PC-3 (cell line): ENCODE measurements around the gene TUFT1. TPM values are rescaled to one million over a fixed set of nuclear protein-coding genes. Genes with fewer than 3 reads are reported as not detected.

ENCODE experiments used
- ATAC-seq: fragments of 200-7000 bp; cut with Tn5 transposase; 2 replicates; pipeline ENCODE4 v1.9.1; 2020; ENCODE audit warnings: mild to moderate bottlenecking, moderate library complexity
- BruUV-seq: library from RNA; stranded (reverse); fragments of 400-500 nt; replicated peaks from 2 replicates; lab custom pipeline; 2021; lab: Mats Ljungman, UMichigan
- CTCF ChIA-PET: fragments of 300-600 bp; sonication (Branson Sonifier 250); formaldehyde crosslinking; loops from one replicate; lab custom pipeline; 2022; ENCODE audit warnings: antibody characterized with exemption; lab: Charles Lee
- POLR2A ChIA-PET: fragments of 300-600 bp; sonication (Branson Sonifier 250); formaldehyde crosslinking; loops from one replicate; lab custom pipeline; 2022; ENCODE audit warnings: antibody characterized with exemption; ENCODE audit not compliant: unreplicated experiment; lab: Charles Lee
- DNase-seq: peaks from one replicate; pipeline ENCODE4 v3.0.0-alpha.2; 2015
- H2AFZ ChIP-seq: fragments of 300-600 bp; sonication (generic); 2 replicates; pipeline ENCODE4 v1.6.0; 2016; ENCODE audit warnings: antibody characterized with exemption, low read length
- H3F3A ChIP-seq: fragments of 300-600 bp; sonication (generic); one replicate; pipeline ENCODE4 v1.6.0; 2017; ENCODE audit warnings: antibody characterized with exemption, low read length, control low read depth, mild to moderate bottlenecking; ENCODE audit not compliant: unreplicated experiment
- H3K27ac ChIP-seq: fragments of 300-600 bp; sonication (generic); 2 replicates; pipeline ENCODE4 v1.5.1; 2016; ENCODE audit warnings: mild to moderate bottlenecking, low read length
- H3K27me3 ChIP-seq: fragments of 300-600 bp; sonication (generic); 2 replicates; pipeline ENCODE4 v1.6.1; 2016; ENCODE audit warnings: low read length, mixed read lengths
- H3K36me3 ChIP-seq: fragments of 300-600 bp; sonication (generic); 2 replicates; pipeline ENCODE4 v1.6.1; 2016; ENCODE audit warnings: low read depth, mixed run types, low read length, mixed read lengths
- H3K4me1 ChIP-seq: fragments of 300-600 bp; sonication (generic); 2 replicates; pipeline ENCODE4 v1.5.1; 2016; ENCODE audit warnings: low read length; ENCODE audit not compliant: insufficient read depth
- H3K4me2 ChIP-seq: fragments of 300-600 bp; sonication (generic); 2 replicates; pipeline ENCODE4 v1.6.0; 2016; ENCODE audit warnings: low read length
- H3K4me3 ChIP-seq: fragments of 300-600 bp; sonication (generic); 2 replicates; pipeline ENCODE4 v1.5.1; 2016; ENCODE audit warnings: mild to moderate bottlenecking, low read length, mixed read lengths
- H3K79me2 ChIP-seq: fragments of 300-600 bp; sonication (generic); 2 replicates; pipeline ENCODE4 v1.6.1; 2017; ENCODE audit warnings: low read length, mixed read lengths
- H3K9ac ChIP-seq: fragments of 300-600 bp; sonication (generic); 2 replicates; pipeline ENCODE4 v1.6.0; 2016; ENCODE audit warnings: mild to moderate bottlenecking, low read length
- H3K9me2 ChIP-seq: fragments of 300-600 bp; sonication (generic); replicated peaks from 2 replicates; pipeline ENCODE4 v1.6.1; 2016; ENCODE audit warnings: mixed run types, low read length, mixed read lengths
- H3K9me3 ChIP-seq: fragments of 300-600 bp; sonication (generic); 2 replicates; pipeline ENCODE4 v1.6.1; 2016; ENCODE audit warnings: low read length, mixed read lengths
- H4K20me1 ChIP-seq: fragments of 300-600 bp; sonication (generic); 2 replicates; pipeline ENCODE4 v1.6.1; 2016; ENCODE audit warnings: low read length, mixed read lengths
- CTCF ChIP-seq: fragments of 300-600 bp; sonication (generic); conservative IDR thresholded peaks from 2 replicates; pipeline ENCODE4 v1.5.1; 2017; ENCODE audit warnings: antibody characterized with exemption, low read depth, mild to moderate bottlenecking, low read length
- EZH2 ChIP-seq: fragments of 300-600 bp; sonication (generic); IDR thresholded peaks from one replicate; pipeline ENCODE4 v1.6.1; 2017; ENCODE audit warnings: antibody characterized with exemption, mild to moderate bottlenecking, low read length; ENCODE audit not compliant: unreplicated experiment
- EZH2phosphoT487 ChIP-seq: fragments of 300-600 bp; sonication (generic); IDR thresholded peaks from 2 replicates; pipeline ENCODE4 v1.6.1; 2018; ENCODE audit warnings: mild to moderate bottlenecking, antibody characterized with exemption, low read length, borderline replicate concordance
- intact Hi-C: fragments of 100-400 bp; cut with micrococcal nuclease; formaldehyde crosslinking; loops from 2 replicates; pipeline ENCODE4 v1.9.0; 2023
- total RNA-seq: library from RNA; depleted of rRNA; stranded (reverse); fragments of >200 nt; gene quantifications from 2 replicates; pipeline ENCODE4 v1.2.3, GENCODE V29; 2014

Gene TUFT1
- total RNA-seq, 1 experiment from 2014 or later: 33.9 TPM

DNA sequence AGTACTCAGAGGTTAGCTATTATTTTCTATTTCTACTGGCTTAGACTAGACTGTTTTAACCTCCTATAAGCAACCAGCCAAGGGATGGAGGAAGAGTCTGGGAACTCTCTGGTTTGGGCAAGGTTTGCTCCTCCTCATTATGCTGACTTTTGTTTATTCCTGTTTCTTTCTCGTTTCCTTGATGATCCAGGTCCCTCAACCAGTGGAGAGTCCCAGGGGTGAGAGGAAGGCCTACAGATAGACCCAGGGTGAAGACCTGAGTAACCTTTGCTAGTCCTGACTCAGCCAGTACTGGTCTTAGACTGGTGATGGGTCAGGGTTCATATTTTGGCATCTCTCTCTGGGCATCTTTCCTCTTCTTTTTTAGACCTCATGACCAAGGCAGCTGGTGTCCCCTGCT, 5.4 kb downstream of the TUFT1 start:
- Histone ChIP-seq H2AFZ (no peak overlapping the region), H3K79me2 (peaks cover 86% of the 10 kb centered on the region), H3K4me2 (no peak overlapping the region), H3K27ac (no peak overlapping the region), H3F3A (peaks cover 16% of the 10 kb centered on the region), H4K20me1 (peaks cover 44% of the 10 kb centered on the region), H3K27me3 (no peaks in the 10 kb centered on the region), H3K9me2 (no peaks in the 10 kb centered on the region), H3K9me3 (no peaks in the 10 kb centered on the region), H3K4me3 (no peak overlapping the region), H3K36me3 (peaks cover 5% of the 10 kb centered on the region; the same call in 1 of the 2 replicates), H3K4me1 (peaks cover 72% of the 10 kb centered on the region), H3K9ac (no peak overlapping the region)
- DNase-seq: no peak
- TF ChIP-seq CTCF (no peak), EZH2phosphoT487 (no peak), EZH2 (no peak)
- ChIA-PET CTCF (no interaction called here), POLR2A (interaction anchor here (0.6 to 0.7 kb wide), 2 partner anchors 40 to 189 kb away, joined by 3 read pairs; no protein-coding TSS in a partner anchor)
- BruUV-seq: no TSS peak
- intact Hi-C loops: loop anchor here (5.0 to 10.0 kb wide), 3 partner anchors 42 to 351 kb away; partner anchors contain the start of genes PIP5K1A and VPS72
- no peak for ATAC-seq

GRCh38 chr1:151546011-151546925, 6.2 kb downstream of the TUFT1 start:
- peak overlapping the region; percentile 89 for H3K27ac ChIP-seq
- peaks cover 5% of the 10 kb centered on the region; the same call in 1 of the 2 replicates for H3K36me3 ChIP-seq
- H3K9me3 ChIP-seq: no peaks in the 10 kb centered on the region
- no peaks in the 10 kb centered on the region for H3K9me2 ChIP-seq
- H2AFZ ChIP-seq: no peak overlapping the region
- peaks cover 70% of the 10 kb centered on the region for H3K4me1 ChIP-seq
- H3K9ac ChIP-seq: 0 out of 2 replicates have a peak overlapping the region, but pooled peaks have one; percentile 4
- DNase-seq (no peak), ATAC-seq (no peak)
- no peaks in the 10 kb centered on the region for H3K27me3 ChIP-seq
- intact Hi-C loops: loop anchor here (5.0 to 10.0 kb wide), 3 partner anchors 41 to 351 kb away; partner anchors contain the start of genes PIP5K1A and VPS72
- H3K79me2 ChIP-seq: peaks cover 86% of the 10 kb centered on the region
- POLR2A ChIA-PET: interaction anchor here (0.6 to 0.7 kb wide), 2 partner anchors 189 to 274 kb away, joined by 3 to 4 read pairs; no protein-coding TSS in a partner anchor
- H3K4me2 ChIP-seq: peak overlapping the region; percentile 75
- peak overlapping the region; percentile 21; the same call in 1 of the 2 replicates for H3K4me3 ChIP-seq
- BruUV-seq: TSS peak; percentile 91
- TF ChIP-seq EZH2 (no peak), EZH2phosphoT487 (no peak)
- peaks cover 40% of the 10 kb centered on the region for H4K20me1 ChIP-seq
- H3F3A ChIP-seq: peaks cover 16% of the 10 kb centered on the region
- CTCF ChIA-PET: interaction anchor here (0.7 to 1.0 kb wide), 2 partner anchors 10 to 341 kb away, joined by 3 read pairs; no protein-coding TSS in a partner anchor
